ENCODE measurements around the gene HARBI1.

HARBI1 gene

DNA sequence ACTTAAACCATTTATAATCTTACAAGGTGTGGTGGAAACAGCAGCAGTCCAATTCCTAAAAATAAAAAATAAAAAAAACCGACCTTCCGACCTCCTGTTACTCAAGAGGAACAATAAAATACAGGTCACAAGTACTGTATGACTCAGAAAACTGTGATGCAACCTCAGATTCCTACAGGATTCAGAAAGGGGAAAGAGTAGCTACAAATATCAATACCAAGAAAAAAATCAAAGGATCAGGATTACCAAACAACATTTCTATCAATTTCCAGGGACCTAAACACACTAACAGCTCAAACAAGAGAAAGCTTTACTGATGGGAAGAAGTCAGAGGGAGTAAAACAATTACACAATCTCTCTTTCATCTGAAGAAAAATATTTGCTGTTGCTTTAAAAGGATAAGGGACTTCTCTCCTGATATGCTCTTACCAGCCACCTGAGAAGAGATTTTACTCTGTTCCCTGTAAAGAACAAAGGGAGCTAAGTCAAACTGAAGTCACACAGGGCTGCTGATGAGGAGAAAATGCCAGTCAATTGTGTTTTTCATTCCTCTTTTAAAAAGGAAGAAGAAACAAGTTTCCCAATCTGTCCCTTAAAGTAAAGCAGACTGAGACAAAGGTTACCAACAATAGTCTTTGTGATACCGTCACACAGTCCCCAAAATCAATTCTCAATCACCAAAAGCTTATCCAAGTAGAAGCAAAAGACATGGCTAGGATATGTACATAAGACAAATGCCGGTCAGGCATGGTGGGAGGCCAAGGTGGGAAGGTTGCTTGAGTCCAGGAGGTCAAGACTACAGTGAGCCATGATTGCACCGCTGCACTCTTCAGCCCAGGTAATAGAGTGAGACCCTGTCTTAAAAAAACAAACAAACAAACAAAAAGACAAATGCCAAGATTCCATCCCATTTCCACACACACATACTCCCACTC lies 62.5 kb downstream of the HARBI1 start:
- no peak for TF ChIP-seq POLR2AphosphoS5 (IDR thresholded peaks at IDR 0.05; ENCODE audit: low read depth, low read length)
- no peak for TF ChIP-seq SIN3A (IDR thresholded peaks at IDR 0.05; ENCODE audit: borderline replicate concordance, insufficient read depth, low read length)
- TF ChIP-seq TAF1 (IDR thresholded peaks at IDR 0.05; ENCODE audit: borderline replicate concordance, insufficient read depth, low read length): no peak
- TF ChIP-seq, protein P1, sequence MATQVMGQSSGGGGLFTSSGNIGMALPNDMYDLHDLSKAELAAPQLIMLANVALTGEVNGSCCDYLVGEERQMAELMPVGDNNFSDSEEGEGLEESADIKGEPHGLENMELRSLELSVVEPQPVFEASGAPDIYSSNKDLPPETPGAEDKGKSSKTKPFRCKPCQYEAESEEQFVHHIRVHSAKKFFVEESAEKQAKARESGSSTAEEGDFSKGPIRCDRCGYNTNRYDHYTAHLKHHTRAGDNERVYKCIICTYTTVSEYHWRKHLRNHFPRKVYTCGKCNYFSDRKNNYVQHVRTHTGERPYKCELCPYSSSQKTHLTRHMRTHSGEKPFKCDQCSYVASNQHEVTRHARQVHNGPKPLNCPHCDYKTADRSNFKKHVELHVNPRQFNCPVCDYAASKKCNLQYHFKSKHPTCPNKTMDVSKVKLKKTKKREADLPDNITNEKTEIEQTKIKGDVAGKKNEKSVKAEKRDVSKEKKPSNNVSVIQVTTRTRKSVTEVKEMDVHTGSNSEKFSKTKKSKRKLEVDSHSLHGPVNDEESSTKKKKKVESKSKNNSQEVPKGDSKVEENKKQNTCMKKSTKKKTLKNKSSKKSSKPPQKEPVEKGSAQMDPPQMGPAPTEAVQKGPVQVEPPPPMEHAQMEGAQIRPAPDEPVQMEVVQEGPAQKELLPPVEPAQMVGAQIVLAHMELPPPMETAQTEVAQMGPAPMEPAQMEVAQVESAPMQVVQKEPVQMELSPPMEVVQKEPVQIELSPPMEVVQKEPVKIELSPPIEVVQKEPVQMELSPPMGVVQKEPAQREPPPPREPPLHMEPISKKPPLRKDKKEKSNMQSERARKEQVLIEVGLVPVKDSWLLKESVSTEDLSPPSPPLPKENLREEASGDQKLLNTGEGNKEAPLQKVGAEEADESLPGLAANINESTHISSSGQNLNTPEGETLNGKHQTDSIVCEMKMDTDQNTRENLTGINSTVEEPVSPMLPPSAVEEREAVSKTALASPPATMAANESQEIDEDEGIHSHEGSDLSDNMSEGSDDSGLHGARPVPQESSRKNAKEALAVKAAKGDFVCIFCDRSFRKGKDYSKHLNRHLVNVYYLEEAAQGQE (IDR thresholded peaks at IDR 0.05; ENCODE audit: insufficient read depth in 1 of 2, low read depth in 2 of 2, low read length in 2 of 2): no peak
- no peak for TF ChIP-seq FOXP2 (optimal IDR thresholded peaks at IDR 0.05; ENCODE audit: borderline replicate concordance, extremely low read depth, extremely low read length, insufficient read depth)

DNA sequence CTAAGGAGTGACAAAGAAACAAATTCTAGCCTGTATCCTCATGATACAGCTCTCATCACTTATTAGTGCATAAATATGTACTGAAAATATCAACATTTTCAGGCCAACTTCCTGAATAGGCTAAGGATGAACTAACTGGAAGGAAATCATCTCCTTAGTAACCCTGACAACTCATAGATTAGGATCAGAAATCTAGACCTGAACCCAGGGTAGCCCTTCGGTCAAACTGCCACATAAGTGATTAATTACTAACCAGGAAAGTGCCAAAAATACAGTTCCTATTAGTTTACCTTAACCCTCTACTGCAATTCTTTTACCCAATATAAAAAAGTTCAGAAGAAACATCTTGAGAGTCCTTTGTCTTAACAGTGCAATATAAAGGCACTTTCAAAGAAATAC lies 63.2 kb downstream of the HARBI1 start:
- TF ChIP-seq, protein P1 (IDR thresholded peaks at IDR 0.05; ENCODE audit: insufficient read depth in 1 of 2, low read depth in 2 of 2, low read length in 2 of 2): no peak
- TF ChIP-seq SIN3A (IDR thresholded peaks at IDR 0.05; ENCODE audit: borderline replicate concordance, insufficient read depth, low read length) (no peak), TAF1 (IDR thresholded peaks at IDR 0.05; ENCODE audit: borderline replicate concordance, insufficient read depth, low read length) (no peak), FOXP2 (optimal IDR thresholded peaks at IDR 0.05; ENCODE audit: borderline replicate concordance, extremely low read depth, extremely low read length, insufficient read depth) (no peak), POLR2AphosphoS5 (IDR thresholded peaks at IDR 0.05; ENCODE audit: low read depth, low read length) (no peak)

Measured in PFSK-1 (cell line).